Large intestine (tissue), 3 donors: ENCODE results near the gene SIPA1L3. TPM values are rescaled to one million over a fixed set of nuclear protein-coding genes. Genes with fewer than 3 reads are reported as not detected.

Experiments
- DNase-seq, 2 donors: peaks; one replicate each; pipeline versions ENCODE4 v3.0.0 to v3.0.0-alpha.2; 2013
- H3K27ac ChIP-seq: one replicate; pipeline ENCODE4 v1.5.1; 2013; ENCODE audit warnings: low read length
- H3K27me3 ChIP-seq: 2 replicates; pipeline ENCODE4 v1.6.1; 2013; ENCODE audit warnings: low read length; ENCODE audit not compliant: control insufficient read depth, insufficient read depth
- H3K36me3 ChIP-seq: 2 replicates; pipeline ENCODE4 v1.6.1; 2013; ENCODE audit warnings: low read length; ENCODE audit not compliant: control insufficient read depth, insufficient read depth
- H3K4me1 ChIP-seq: one replicate; pipeline ENCODE4 v1.6.1; 2013; ENCODE audit warnings: low read length; ENCODE audit not compliant: control insufficient read depth, insufficient read depth
- H3K4me3 ChIP-seq: one replicate; pipeline ENCODE4 v1.5.1; 2013; ENCODE audit warnings: low read length
- H3K9me3 ChIP-seq: one replicate; pipeline ENCODE4 v1.6.1; 2013; ENCODE audit warnings: mild to moderate bottlenecking, low read depth, low read length, moderate library complexity; ENCODE audit not compliant: control insufficient read depth
- WGBS: methylation state at CpG from one replicate; pipeline ENCODE4 v1.1.5; 2013; ENCODE audit warnings: low lambda C conversion rate; ENCODE audit not compliant: insufficient coverage; 5-methylcytosine and 5-hydroxymethylcytosine counted together
- polyA plus RNA-seq: library from polyadenylated mRNA; unstranded; fragments of 120-200 nt; gene quantifications from one replicate; pipeline ENCODE4 v1.2.1, GENCODE V29; 2013

The SIPA1L3 gene
- polyA plus RNA-seq, 1 donor, result 70.0 TPM

- no peak for DNase-seq
- H3K9me3 ChIP-seq, result no peaks in the 10 kb centered on the region
- peaks cover 23% of the 10 kb centered on the region for H3K4me1 ChIP-seq
- H3K27me3 ChIP-seq, result no peaks in the 10 kb centered on the region
- WGBS, result no CpG with 5 or more reads among the region's 4 CpGs
- no peak overlapping the region for H3K4me3 ChIP-seq
- H3K27ac ChIP-seq, result no peak overlapping the region
- peaks cover 17% of the 10 kb centered on the region for H3K36me3 ChIP-seq
Observed at GRCh38 chr19:37991841-37992248, 84.8 kb downstream of the SIPA1L3 start.

- WGBS, result no CpG with 5 or more reads among the region's 9 CpGs
- Histone ChIP-seq H3K27ac (no peak overlapping the region), H3K9me3 (no peaks in the 10 kb centered on the region), H3K4me3 (no peak overlapping the region), H3K27me3 (no peaks in the 10 kb centered on the region), H3K36me3 (peaks cover 17% of the 10 kb centered on the region), H3K4me1 (peaks cover 17% of the 10 kb centered on the region)
- DNase-seq, result no peak
Observed at GRCh38 chr19:37992761-37993160, 85.8 kb downstream of the SIPA1L3 start.

- no peaks in the 10 kb centered on the region for H3K9me3 ChIP-seq
- H3K4me1 ChIP-seq, result peaks cover 5% of the 10 kb centered on the region
- H3K4me3 ChIP-seq, result no peak overlapping the region
- H3K36me3 ChIP-seq, result peaks cover 17% of the 10 kb centered on the region
- no CpG with 5 or more reads among the region's 8 CpGs for WGBS
- no peak for DNase-seq
- H3K27ac ChIP-seq, result no peak overlapping the region
- H3K27me3 ChIP-seq, result no peaks in the 10 kb centered on the region
Observed at GRCh38 chr19:37994823-37995130, 87.8 kb downstream of the SIPA1L3 start.

GRCh38 chr19:37995346-37995745, 88.3 kb downstream of the SIPA1L3 start:
- H3K4me1 ChIP-seq, result peaks cover 5% of the 10 kb centered on the region
- H3K9me3 ChIP-seq, result no peaks in the 10 kb centered on the region
- no peak overlapping the region for H3K27ac ChIP-seq
- H3K4me3 ChIP-seq, result no peak overlapping the region
- no CpG with 5 or more reads among the region's 7 CpGs for WGBS
- no peak for DNase-seq
- peaks cover 17% of the 10 kb centered on the region for H3K36me3 ChIP-seq
- H3K27me3 ChIP-seq, result no peaks in the 10 kb centered on the region

- DNase-seq, result no peak
- Histone ChIP-seq H3K9me3 (no peaks in the 10 kb centered on the region), H3K4me3 (no peak overlapping the region), H3K4me1 (no peaks in the 10 kb centered on the region), H3K27ac (no peak overlapping the region), H3K36me3 (peaks cover 17% of the 10 kb centered on the region), H3K27me3 (no peaks in the 10 kb centered on the region)
- 90% methylated on average over 2 of the region's 3 CpGs for WGBS
Observed at GRCh38 chr19:37997911-37998344, 90.9 kb downstream of the SIPA1L3 start.

- H3K27ac ChIP-seq, result no peak overlapping the region
- no CpG with 5 or more reads among the region's 3 CpGs for WGBS
- no peaks in the 10 kb centered on the region for H3K27me3 ChIP-seq
- no peak overlapping the region for H3K4me3 ChIP-seq
- H3K9me3 ChIP-seq, result no peaks in the 10 kb centered on the region
- peaks cover 16% of the 10 kb centered on the region for H3K36me3 ChIP-seq
- no peak for DNase-seq
- peaks cover 9% of the 10 kb centered on the region for H3K4me1 ChIP-seq
Observed at GRCh38 chr19:37998801-37999308, 91.8 kb downstream of the SIPA1L3 start.

- DNase-seq, result no peak
- peaks cover 14% of the 10 kb centered on the region for H3K4me1 ChIP-seq
- H3K27me3 ChIP-seq, result no peaks in the 10 kb centered on the region
- H3K4me3 ChIP-seq, result no peak overlapping the region
- H3K9me3 ChIP-seq, result no peaks in the 10 kb centered on the region
- H3K36me3 ChIP-seq, result peaks cover 10% of the 10 kb centered on the region
- 100% methylated on average over 1 of the region's 20 CpGs for WGBS
- no peak overlapping the region for H3K27ac ChIP-seq
Observed at GRCh38 chr19:37999309-38000213, 92.6 kb downstream of the SIPA1L3 start.

- no peak for DNase-seq
- Histone ChIP-seq H3K36me3 (no peaks in the 10 kb centered on the region), H3K4me3 (no peak overlapping the region), H3K4me1 (peaks cover 27% of the 10 kb centered on the region), H3K27ac (no peak overlapping the region), H3K27me3 (no peaks in the 10 kb centered on the region), H3K9me3 (no peaks in the 10 kb centered on the region)
- 100% methylated on average over 1 of the region's 5 CpGs for WGBS
Observed at GRCh38 chr19:38001158-38001781, 94.3 kb downstream of the SIPA1L3 start.

GRCh38 chr19:38003438-38004185, 96.6 kb downstream of the SIPA1L3 start:
- WGBS, result 30% methylated on average over 4 of the region's 18 CpGs
- Histone ChIP-seq H3K4me3 (peak overlapping the region; percentile 8), H3K36me3 (peaks cover 2% of the 10 kb centered on the region), H3K4me1 (peaks cover 35% of the 10 kb centered on the region), H3K9me3 (no peaks in the 10 kb centered on the region), H3K27me3 (no peaks in the 10 kb centered on the region), H3K27ac (peak overlapping the region; percentile 80)
- peak; percentile 42 to 71 for DNase-seq

- no peaks in the 10 kb centered on the region for H3K9me3 ChIP-seq
- no peak for DNase-seq
- H3K4me1 ChIP-seq, result peaks cover 35% of the 10 kb centered on the region
- peaks cover 5% of the 10 kb centered on the region for H3K36me3 ChIP-seq
- no CpG with 5 or more reads among the region's 3 CpGs for WGBS
- H3K27me3 ChIP-seq, result no peaks in the 10 kb centered on the region
- peak overlapping the region; percentile 80 for H3K27ac ChIP-seq
- H3K4me3 ChIP-seq, result peak overlapping the region; percentile 25
Observed at GRCh38 chr19:38004186-38004520, 97.1 kb downstream of the SIPA1L3 start.
